ENCODE measurements around the gene CORO1A.
"Not testable (repeated sequence)": the region's sequence is repeated elsewhere in the genome, so short reads cannot be mapped to it uniquely, and the experiment has no call there.

CORO1A gene

GRCh38 chr16:30170145-30170544 is 13.3 kb upstream of the CORO1A start:
- not testable (repeated sequence) for DNase-seq (ENCODE audit: low read depth)

- no peak for DNase-seq (ENCODE audit: low read depth)
Measured at GRCh38 chr16:30173054-30173453, 10.3 kb upstream of the CORO1A start.

GRCh38 chr16:30176876-30177275 is 6.5 kb upstream of the CORO1A start:
- not testable (repeated sequence) for DNase-seq (ENCODE audit: low read depth)

GRCh38 chr16:30179195-30179594 is 4.2 kb upstream of the CORO1A start:
- no peak for DNase-seq (ENCODE audit: low read depth)

- DNase-seq (ENCODE audit: low read depth): no peak
Measured at GRCh38 chr16:30179931-30180330, 3.5 kb upstream of the CORO1A start.

GRCh38 chr16:30180741-30181140 is 2.7 kb upstream of the CORO1A start:
- DNase-seq (ENCODE audit: low read depth): no peak

GRCh38 chr16:30184096-30184890 is 891 bp downstream of the CORO1A start:
- DNase-seq (ENCODE audit: low read depth): no peak

GRCh38 chr16:30184891-30185682 is 1.7 kb downstream of the CORO1A start:
- no peak for DNase-seq (ENCODE audit: low read depth)

GRCh38 chr16:30185683-30186421 is 2.5 kb downstream of the CORO1A start:
- DNase-seq (ENCODE audit: low read depth): no peak

- no peak for DNase-seq (ENCODE audit: low read depth)
Measured at GRCh38 chr16:30186444-30186781, 3.0 kb downstream of the CORO1A start.

- no peak for DNase-seq (ENCODE audit: low read depth)
Measured at GRCh38 chr16:30186782-30187555, 3.6 kb downstream of the CORO1A start.

GRCh38 chr16:30187556-30187865 is 4.1 kb downstream of the CORO1A start:
- no peak for DNase-seq (ENCODE audit: low read depth)

- DNase-seq (ENCODE audit: low read depth): no peak
Measured at GRCh38 chr16:30187971-30188561, 4.7 kb downstream of the CORO1A start.

GRCh38 chr16:30191158-30191557 is 7.8 kb downstream of the CORO1A start:
- DNase-seq (ENCODE audit: low read depth): not testable (repeated sequence)

- DNase-seq (ENCODE audit: low read depth): not testable (repeated sequence)
Measured at GRCh38 chr16:30193098-30193497, 9.7 kb downstream of the CORO1A start.

- not testable (repeated sequence) for DNase-seq (ENCODE audit: low read depth)
Measured at GRCh38 chr16:30193615-30194014, 10.2 kb downstream of the CORO1A start, which contains the start of the genes BOLA2B and SLX1A. TSS of gene BOLA2B (minus strand) at chr16:30193666. CDS start at chr16:30193595, 71 bp downstream. TSS of gene SLX1A (plus strand) at chr16:30193875. CDS start at chr16:30194085, 210 bp downstream.

- DNase-seq (ENCODE audit: low read depth): not testable (repeated sequence)
Measured at GRCh38 chr16:30194172-30194925, 10.9 kb downstream of the CORO1A start.

GRCh38 chr16:30197001-30197400 is 13.6 kb downstream of the CORO1A start:
- not testable (repeated sequence) for DNase-seq (ENCODE audit: low read depth)

- DNase-seq (ENCODE audit: low read depth): not testable (repeated sequence)
Measured at GRCh38 chr16:30199049-30199448, 15.6 kb downstream of the CORO1A start, which contains the start of gene SULT1A3. TSS of gene SULT1A3 (plus strand) at chr16:30199255. CDS start at chr16:30200729, 1,474 bp downstream.

GRCh38 chr16:30199608-30200343 is 16.4 kb downstream of the CORO1A start:
- DNase-seq (ENCODE audit: low read depth): not testable (repeated sequence)
